Parathyroid adenoma (tissue), 2 donors: ENCODE results near the gene FKBP10.

Source experiments
- H2AFZ ChIP-seq: fragments of 300-600 bp; sonication (generic); one replicate; pipeline ENCODE4 v1.7.0; 2017; ENCODE audit warnings: antibody characterized with exemption, mild to moderate bottlenecking
- H3K27ac ChIP-seq: fragments of 300-600 bp; sonication (generic); one replicate; pipeline ENCODE4 v1.7.0; 2017
- H3K27me3 ChIP-seq: fragments of 300-600 bp; sonication (generic); one replicate; pipeline ENCODE4 v1.7.0; 2017; ENCODE audit warnings: low read length; ENCODE audit not compliant: control insufficient read depth, insufficient read depth
- H3K36me3 ChIP-seq: fragments of 300-600 bp; sonication (generic); one replicate; pipeline ENCODE4 v1.7.0; 2017; ENCODE audit warnings: low read length; ENCODE audit not compliant: control insufficient read depth, insufficient read depth
- H3K4me1 ChIP-seq: fragments of 300-600 bp; sonication (generic); one replicate; pipeline ENCODE4 v1.7.0; 2017; ENCODE audit warnings: control low read depth
- H3K4me2 ChIP-seq: fragments of 300-600 bp; sonication (generic); one replicate; pipeline ENCODE4 v1.7.0; 2017; ENCODE audit warnings: low read length
- H3K4me3 ChIP-seq: fragments of 300-600 bp; sonication (generic); one replicate; pipeline ENCODE4 v1.7.0; 2017; ENCODE audit warnings: low read depth, low read length
- H3K79me2 ChIP-seq: fragments of 300-600 bp; sonication (generic); one replicate; pipeline ENCODE4 v1.7.0; 2017; ENCODE audit warnings: control low read depth
- H3K9ac ChIP-seq: fragments of 300-600 bp; sonication (generic); one replicate; pipeline ENCODE4 v1.7.0; 2017; ENCODE audit warnings: mild to moderate bottlenecking
- H3K9me3 ChIP-seq: fragments of 300-600 bp; sonication (generic); one replicate; pipeline ENCODE4 v1.7.0; 2017; ENCODE audit warnings: low read length; ENCODE audit not compliant: control insufficient read depth
- CTCF ChIP-seq: fragments of 300-600 bp; sonication (generic); IDR thresholded peaks from one replicate; pipeline ENCODE4 v1.7.0; 2017; ENCODE audit warnings: antibody characterized with exemption, mild to moderate bottlenecking
- donor health status: primary hyperparathyroidism.

Gene FKBP10

GRCh38 chr17:41870627-41871026 lies 57.8 kb downstream of the FKBP10 start:
- H3K36me3 ChIP-seq = no peaks in the 10 kb centered on the region
- H3K4me3 ChIP-seq = no peak overlapping the region
- no peak for TF ChIP-seq CTCF
- H2AFZ ChIP-seq = no peak overlapping the region
- H3K9ac ChIP-seq = no peak overlapping the region
- H3K27ac ChIP-seq = no peak overlapping the region
- no peaks in the 10 kb centered on the region for H3K79me2 ChIP-seq
- H3K27me3 ChIP-seq = no peaks in the 10 kb centered on the region
- H3K4me2 ChIP-seq = no peak overlapping the region
- no peaks in the 10 kb centered on the region for H3K9me3 ChIP-seq
- H3K4me1 ChIP-seq = no peaks in the 10 kb centered on the region

GRCh38 chr17:41871789-41872188 lies 59.0 kb downstream of the FKBP10 start:
- H3K27me3 ChIP-seq = no peaks in the 10 kb centered on the region
- no peaks in the 10 kb centered on the region for H3K4me1 ChIP-seq
- no peaks in the 10 kb centered on the region for H3K36me3 ChIP-seq
- no peaks in the 10 kb centered on the region for H3K9me3 ChIP-seq
- H3K27ac ChIP-seq = no peak overlapping the region
- H3K4me3 ChIP-seq = no peak overlapping the region
- H3K79me2 ChIP-seq = no peaks in the 10 kb centered on the region
- no peak overlapping the region for H3K9ac ChIP-seq
- H2AFZ ChIP-seq = no peak overlapping the region
- H3K4me2 ChIP-seq = no peak overlapping the region
- TF ChIP-seq CTCF = no peak
